Type B pancreatic cell (in vitro differentiated cells): ENCODE data around the gene RBMS3. TPM values are rescaled to one million over a fixed set of nuclear protein-coding genes. Genes with fewer than 3 reads are reported as not detected.
A peak's percentile ranks its signal among the peaks of the same experiment; 100 is the strongest.

Experiments used
- DNase-seq: peaks from one replicate; pipeline ENCODE4 v3.0.0; 2021; ENCODE audit warnings: mixed read lengths; ENCODE audit not compliant: unreplicated experiment; ENCODE audit errors: extremely low spot score
- H3K27ac Mint-ChIP-seq: 2 replicates; pipeline ENCODE4 v1.8.0; 2021; ENCODE audit warnings: mild to moderate bottlenecking, mixed read lengths
- H3K27me3 Mint-ChIP-seq: 2 replicates; pipeline ENCODE4 v1.8.0; 2021; ENCODE audit warnings: mixed read lengths
- H3K36me3 Mint-ChIP-seq: 2 replicates; pipeline ENCODE4 v1.8.0; 2021; ENCODE audit warnings: mixed read lengths
- H3K4me1 Mint-ChIP-seq: one replicate; pipeline ENCODE4 v1.8.0; 2021; ENCODE audit warnings: mixed read lengths; ENCODE audit not compliant: unreplicated experiment
- H3K4me3 Mint-ChIP-seq: 2 replicates; pipeline ENCODE4 v1.8.0; 2021; ENCODE audit warnings: mild to moderate bottlenecking, mixed read lengths
- H3K9me3 Mint-ChIP-seq: 2 replicates; pipeline ENCODE4 v1.8.0; 2021; ENCODE audit warnings: mixed read lengths
- total RNA-seq: library from RNA; stranded (reverse); gene quantifications from 2 replicates; pipeline ENCODE4 v1.2.1, GENCODE V29; 2021; ENCODE audit warnings: low replicate concordance
- TF ChIP-seq, protein P1 (sequence below): fragments of 200-600 bp; sonication (generic); conservative IDR thresholded peaks from 2 replicates; pipeline ENCODE4 v1.5.0; 2021; ENCODE audit warnings: antibody characterized with exemption, mild to moderate bottlenecking

RBMS3 gene
- total RNA-seq, 1 donor from 2014 or later, result 36.6 TPM

DNA sequence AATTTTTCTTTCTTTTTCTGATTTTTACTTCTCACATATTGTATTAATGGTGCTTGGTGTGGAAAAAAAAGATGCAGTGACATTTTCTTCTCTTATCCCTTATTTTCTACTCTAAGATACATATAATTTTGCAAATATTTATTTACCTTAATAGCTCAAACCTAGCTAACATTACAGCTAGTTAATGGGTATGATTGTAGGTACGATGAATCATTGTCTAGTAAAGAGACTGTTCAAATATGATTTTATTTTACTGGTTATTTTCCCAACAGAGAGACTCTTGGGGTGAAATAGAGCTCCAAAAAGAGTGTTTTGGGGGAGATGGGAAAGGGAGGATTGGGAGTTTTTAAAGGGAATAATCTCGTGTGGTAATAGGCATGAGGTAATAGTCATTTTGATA lies 206.0 kb downstream of the RBMS3 start:
- no peak for DNase-seq
- Mint-ChIP-seq H3K27me3 (no peaks in the 10 kb centered on the region), H3K36me3 (peaks cover 14% of the 10 kb centered on the region), H3K4me1 (no peaks in the 10 kb centered on the region), H3K27ac (no peak overlapping the region), H3K9me3 (peaks cover 5% of the 10 kb centered on the region), H3K4me3 (no peak overlapping the region)
- TF ChIP-seq, protein P1, sequence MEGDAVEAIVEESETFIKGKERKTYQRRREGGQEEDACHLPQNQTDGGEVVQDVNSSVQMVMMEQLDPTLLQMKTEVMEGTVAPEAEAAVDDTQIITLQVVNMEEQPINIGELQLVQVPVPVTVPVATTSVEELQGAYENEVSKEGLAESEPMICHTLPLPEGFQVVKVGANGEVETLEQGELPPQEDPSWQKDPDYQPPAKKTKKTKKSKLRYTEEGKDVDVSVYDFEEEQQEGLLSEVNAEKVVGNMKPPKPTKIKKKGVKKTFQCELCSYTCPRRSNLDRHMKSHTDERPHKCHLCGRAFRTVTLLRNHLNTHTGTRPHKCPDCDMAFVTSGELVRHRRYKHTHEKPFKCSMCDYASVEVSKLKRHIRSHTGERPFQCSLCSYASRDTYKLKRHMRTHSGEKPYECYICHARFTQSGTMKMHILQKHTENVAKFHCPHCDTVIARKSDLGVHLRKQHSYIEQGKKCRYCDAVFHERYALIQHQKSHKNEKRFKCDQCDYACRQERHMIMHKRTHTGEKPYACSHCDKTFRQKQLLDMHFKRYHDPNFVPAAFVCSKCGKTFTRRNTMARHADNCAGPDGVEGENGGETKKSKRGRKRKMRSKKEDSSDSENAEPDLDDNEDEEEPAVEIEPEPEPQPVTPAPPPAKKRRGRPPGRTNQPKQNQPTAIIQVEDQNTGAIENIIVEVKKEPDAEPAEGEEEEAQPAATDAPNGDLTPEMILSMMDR, result no peak

DNA sequence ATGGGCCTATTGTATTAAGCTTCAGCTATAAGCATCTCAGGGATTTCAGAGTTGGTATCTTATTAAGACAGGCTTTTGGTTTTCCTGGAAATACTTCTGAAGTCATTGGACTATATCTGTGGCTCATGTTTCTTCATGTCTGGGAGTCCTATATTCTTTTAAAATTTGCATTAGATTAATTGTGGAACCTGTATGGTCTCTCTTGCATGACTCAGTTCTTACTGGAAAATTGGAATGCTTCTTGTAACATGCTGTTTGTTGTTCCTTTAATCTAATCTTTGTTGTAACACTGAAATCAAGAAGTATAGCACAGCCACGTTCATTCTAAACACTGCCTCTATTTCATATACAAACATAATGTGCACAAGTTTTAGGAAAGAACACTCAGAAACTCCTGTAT lies 208.1 kb downstream of the RBMS3 start:
- peaks cover 14% of the 10 kb centered on the region for H3K36me3 Mint-ChIP-seq
- peaks cover 10% of the 10 kb centered on the region for H3K9me3 Mint-ChIP-seq
- no peak overlapping the region for H3K4me3 Mint-ChIP-seq
- H3K27me3 Mint-ChIP-seq, result no peaks in the 10 kb centered on the region
- H3K27ac Mint-ChIP-seq, result no peak overlapping the region
- DNase-seq, result no peak
- TF ChIP-seq, protein P1, result no peak
- H3K4me1 Mint-ChIP-seq, result peaks cover 6% of the 10 kb centered on the region

DNA sequence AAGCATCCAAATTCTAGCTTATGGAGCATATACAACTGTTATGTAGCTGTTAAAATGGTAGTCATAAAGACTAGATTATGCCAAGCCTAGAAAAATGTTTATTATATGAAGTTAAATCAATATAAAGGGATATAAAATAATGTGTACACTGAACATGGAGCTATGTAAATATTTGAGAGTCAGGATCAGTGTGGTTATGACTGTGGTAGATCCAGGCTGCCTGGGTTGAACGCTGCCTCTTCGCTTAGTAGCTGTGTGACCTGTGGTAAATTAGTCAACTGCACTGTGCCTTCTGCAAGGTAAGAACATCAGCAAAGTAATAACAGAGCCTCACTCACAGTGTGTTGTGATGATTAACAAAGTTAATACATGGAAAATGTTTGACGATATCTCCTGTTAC lies 212.2 kb downstream of the RBMS3 start:
- Mint-ChIP-seq H3K9me3 (peaks cover 10% of the 10 kb centered on the region), H3K27ac (no peak overlapping the region), H3K4me1 (peaks cover 13% of the 10 kb centered on the region), H3K4me3 (no peak overlapping the region), H3K36me3 (peaks cover 14% of the 10 kb centered on the region), H3K27me3 (no peaks in the 10 kb centered on the region)
- no peak for DNase-seq
- TF ChIP-seq, protein P1, result no peak

DNA sequence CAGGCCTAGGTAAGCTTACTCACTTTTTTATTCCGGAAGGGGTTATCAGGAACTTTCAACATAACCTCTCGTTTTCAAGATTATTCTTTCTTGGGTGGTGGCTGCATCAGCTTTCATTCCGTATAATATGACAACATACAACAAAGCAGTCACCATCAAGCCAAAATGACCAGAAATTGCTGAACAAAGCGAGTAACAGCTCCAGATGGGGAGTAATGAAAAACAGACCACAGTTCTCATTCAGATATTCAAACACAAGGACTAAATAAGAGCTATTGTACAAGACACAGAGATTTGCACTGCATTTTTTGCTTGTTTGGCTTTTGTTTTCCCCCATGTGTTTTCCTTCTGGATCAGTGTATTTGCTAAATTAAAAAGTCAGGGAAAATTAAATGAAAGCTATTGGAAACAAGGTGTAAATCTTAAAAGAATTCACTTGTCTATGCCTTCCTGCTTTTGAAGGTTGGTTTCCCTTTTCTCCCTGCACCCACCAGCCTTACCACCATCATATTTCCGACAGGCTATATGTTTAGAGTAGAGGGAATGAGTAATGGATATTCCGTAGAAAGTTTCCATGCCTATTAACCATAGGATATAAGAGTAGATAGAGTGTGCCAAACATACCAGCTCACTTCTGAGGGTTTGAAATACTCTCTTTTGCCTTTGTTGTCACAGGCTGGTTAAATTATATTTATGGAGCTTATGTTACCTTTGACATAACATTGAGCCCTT lies 213.6 kb downstream of the RBMS3 start:
- TF ChIP-seq, protein P1, result no peak
- no peak for DNase-seq
- Mint-ChIP-seq H3K4me3 (peak overlapping the region; percentile 20), H3K9me3 (peaks cover 10% of the 10 kb centered on the region), H3K36me3 (peaks cover 7% of the 10 kb centered on the region), H3K27me3 (no peaks in the 10 kb centered on the region), H3K27ac (no peak overlapping the region), H3K4me1 (peaks cover 13% of the 10 kb centered on the region)

DNA sequence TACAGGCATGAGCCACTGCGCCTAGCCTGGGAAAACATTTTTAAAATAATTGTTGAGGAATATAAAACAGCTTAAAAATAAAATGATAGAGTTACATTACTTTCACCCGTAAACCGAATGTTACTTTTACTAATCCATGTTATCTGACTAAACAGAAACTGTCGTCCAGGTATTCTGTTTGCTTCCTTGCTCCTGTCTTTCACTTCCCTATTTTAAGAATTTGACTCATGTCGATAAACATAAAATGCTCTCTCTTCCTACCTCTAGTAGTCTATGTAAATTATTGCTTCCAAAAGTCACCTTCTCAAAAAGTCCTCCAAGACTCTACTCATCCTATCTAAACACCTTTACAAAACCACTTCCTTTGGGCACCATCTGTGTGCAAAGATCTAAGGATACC lies 216.4 kb downstream of the RBMS3 start:
- no peaks in the 10 kb centered on the region for H3K27me3 Mint-ChIP-seq
- no peaks in the 10 kb centered on the region for H3K36me3 Mint-ChIP-seq
- no peak overlapping the region for H3K4me3 Mint-ChIP-seq
- no peak overlapping the region for H3K27ac Mint-ChIP-seq
- H3K4me1 Mint-ChIP-seq, result peaks cover 11% of the 10 kb centered on the region
- H3K9me3 Mint-ChIP-seq, result peaks cover 4% of the 10 kb centered on the region
- TF ChIP-seq, protein P1, result no peak
- DNase-seq, result no peak
